Nephron (organoid): ENCODE results near the gene NEDD4L.
A peak's percentile ranks its signal among the peaks of the same experiment; 100 is the strongest.

Experiments
- H3K27ac Mint-ChIP-seq, 3 experiments: 2 replicates each; pipeline ENCODE4 v1.8.0; 2020; ENCODE audit warnings: mixed read lengths in 3 of 3, mild to moderate bottlenecking in 2 of 3, moderate library complexity in 1 of 3
- H3K27me3 Mint-ChIP-seq: 2 replicates; pipeline ENCODE4 v1.8.0; 2021; ENCODE audit warnings: low read depth, mild to moderate bottlenecking, moderate library complexity, mixed read lengths
- H3K36me3 Mint-ChIP-seq: 2 replicates; pipeline ENCODE4 v1.8.0; 2020; ENCODE audit warnings: low read depth, mixed read lengths
- H3K4me1 Mint-ChIP-seq: 2 replicates; pipeline ENCODE4 v1.8.0; 2020; ENCODE audit warnings: mixed read lengths
- H3K4me3 Mint-ChIP-seq, 3 experiments: 2 replicates each; pipeline ENCODE4 v1.8.0; 2020; ENCODE audit warnings: mild to moderate bottlenecking in 3 of 3, mixed read lengths in 3 of 3, moderate library complexity in 2 of 3
- H3K9me3 Mint-ChIP-seq: 2 replicates; pipeline ENCODE4 v1.8.0; 2020; ENCODE audit warnings: mixed read lengths
- TF ChIP-seq, protein P1 (sequence below), 3 experiments: fragments of 200-600 bp; sonication (generic); IDR thresholded peaks; one replicate each; pipeline ENCODE4 v1.5.0; 2021; ENCODE audit warnings: antibody characterized with exemption in 3 of 3; ENCODE audit not compliant: unreplicated experiment in 3 of 3

NEDD4L gene

DNA sequence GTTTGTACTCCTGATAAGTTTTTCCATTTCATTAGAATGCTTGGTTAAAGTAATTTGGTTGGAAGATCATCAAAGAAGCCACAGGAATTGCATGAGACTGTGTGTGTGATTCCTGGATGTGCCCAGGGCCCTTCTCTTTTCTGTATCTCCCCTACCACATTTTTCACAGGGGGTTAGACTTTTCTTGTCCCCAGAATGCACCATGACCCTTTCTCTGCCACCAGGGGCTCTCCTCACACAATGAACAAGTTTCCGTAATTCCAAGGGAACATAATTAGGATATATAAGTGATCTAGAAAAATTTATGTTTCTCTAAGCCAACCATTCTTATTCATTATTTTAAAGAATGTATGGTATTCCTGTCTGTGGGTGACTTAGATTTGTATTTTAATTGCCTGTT is 291.8 kb downstream of the NEDD4L start:
- Mint-ChIP-seq H3K4me3 (no peak overlapping the region), H3K27ac (peak overlapping the region in 2 of 3 experiments; percentile 27 to 61), H3K4me1 (peaks cover 60% of the 10 kb centered on the region), H3K27me3 (no peaks in the 10 kb centered on the region), H3K36me3 (peaks cover 51% of the 10 kb centered on the region), H3K9me3 (no peaks in the 10 kb centered on the region)
- TF ChIP-seq, protein P1, sequence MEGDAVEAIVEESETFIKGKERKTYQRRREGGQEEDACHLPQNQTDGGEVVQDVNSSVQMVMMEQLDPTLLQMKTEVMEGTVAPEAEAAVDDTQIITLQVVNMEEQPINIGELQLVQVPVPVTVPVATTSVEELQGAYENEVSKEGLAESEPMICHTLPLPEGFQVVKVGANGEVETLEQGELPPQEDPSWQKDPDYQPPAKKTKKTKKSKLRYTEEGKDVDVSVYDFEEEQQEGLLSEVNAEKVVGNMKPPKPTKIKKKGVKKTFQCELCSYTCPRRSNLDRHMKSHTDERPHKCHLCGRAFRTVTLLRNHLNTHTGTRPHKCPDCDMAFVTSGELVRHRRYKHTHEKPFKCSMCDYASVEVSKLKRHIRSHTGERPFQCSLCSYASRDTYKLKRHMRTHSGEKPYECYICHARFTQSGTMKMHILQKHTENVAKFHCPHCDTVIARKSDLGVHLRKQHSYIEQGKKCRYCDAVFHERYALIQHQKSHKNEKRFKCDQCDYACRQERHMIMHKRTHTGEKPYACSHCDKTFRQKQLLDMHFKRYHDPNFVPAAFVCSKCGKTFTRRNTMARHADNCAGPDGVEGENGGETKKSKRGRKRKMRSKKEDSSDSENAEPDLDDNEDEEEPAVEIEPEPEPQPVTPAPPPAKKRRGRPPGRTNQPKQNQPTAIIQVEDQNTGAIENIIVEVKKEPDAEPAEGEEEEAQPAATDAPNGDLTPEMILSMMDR (IDR thresholded peaks at IDR 0.05; ENCODE audit: unreplicated experiment in 3 of 3): peak in 2 of 3 experiments; percentile 7 to 11

DNA sequence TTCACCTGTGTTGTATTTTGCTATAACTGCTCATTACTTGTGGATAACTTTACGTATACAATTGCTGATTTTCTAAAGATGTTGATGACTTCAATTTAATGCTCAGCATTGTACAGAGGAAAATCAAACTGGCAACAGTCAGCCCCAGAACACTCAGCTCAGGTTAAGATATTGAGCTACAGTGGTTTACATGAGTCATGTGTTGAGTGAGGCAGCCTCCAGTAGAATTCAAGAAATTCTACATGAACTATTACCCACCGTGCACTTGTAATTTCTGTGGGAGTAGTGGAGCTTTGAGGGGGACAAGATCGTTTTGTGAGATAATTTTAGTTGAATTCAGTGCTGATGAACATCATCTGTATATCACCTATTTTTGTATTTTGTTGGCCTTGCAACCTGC is 292.6 kb downstream of the NEDD4L start:
- peak overlapping the region; percentile 37 to 84 (median 54) for H3K27ac Mint-ChIP-seq
- peaks cover 67% of the 10 kb centered on the region for H3K4me1 Mint-ChIP-seq
- peaks cover 48% of the 10 kb centered on the region for H3K36me3 Mint-ChIP-seq
- no peaks in the 10 kb centered on the region for H3K27me3 Mint-ChIP-seq
- TF ChIP-seq, protein P1 (IDR thresholded peaks at IDR 0.05; ENCODE audit: unreplicated experiment in 3 of 3): no peak
- no peak overlapping the region for H3K4me3 Mint-ChIP-seq
- no peaks in the 10 kb centered on the region for H3K9me3 Mint-ChIP-seq

DNA sequence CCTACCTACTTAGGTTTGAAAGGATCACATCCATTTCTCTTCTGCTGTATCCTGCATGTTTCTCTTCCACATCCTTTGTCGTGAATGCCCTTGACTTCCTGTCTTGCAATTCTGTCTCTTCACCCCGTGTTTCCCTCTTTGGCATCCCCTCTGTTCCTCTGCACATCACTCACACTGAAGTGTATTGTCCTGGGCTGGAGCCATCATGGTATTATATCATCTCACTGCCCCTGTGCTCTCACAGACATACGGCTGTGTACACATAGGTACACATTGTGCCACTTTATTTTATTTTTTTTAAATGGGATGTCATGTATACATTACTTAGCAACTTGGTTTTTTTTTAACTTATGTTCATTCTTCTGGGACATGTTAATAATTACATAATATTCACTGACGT is 293.3 kb downstream of the NEDD4L start:
- TF ChIP-seq, protein P1 (IDR thresholded peaks at IDR 0.05; ENCODE audit: unreplicated experiment in 3 of 3): no peak
- Mint-ChIP-seq H3K4me1 (peaks cover 74% of the 10 kb centered on the region), H3K27me3 (no peaks in the 10 kb centered on the region), H3K27ac (peak overlapping the region; percentile 78 to 84 (median 79)), H3K4me3 (peak overlapping the region in 1 of 3 experiments; percentile 6), H3K36me3 (peaks cover 50% of the 10 kb centered on the region), H3K9me3 (no peaks in the 10 kb centered on the region)

DNA sequence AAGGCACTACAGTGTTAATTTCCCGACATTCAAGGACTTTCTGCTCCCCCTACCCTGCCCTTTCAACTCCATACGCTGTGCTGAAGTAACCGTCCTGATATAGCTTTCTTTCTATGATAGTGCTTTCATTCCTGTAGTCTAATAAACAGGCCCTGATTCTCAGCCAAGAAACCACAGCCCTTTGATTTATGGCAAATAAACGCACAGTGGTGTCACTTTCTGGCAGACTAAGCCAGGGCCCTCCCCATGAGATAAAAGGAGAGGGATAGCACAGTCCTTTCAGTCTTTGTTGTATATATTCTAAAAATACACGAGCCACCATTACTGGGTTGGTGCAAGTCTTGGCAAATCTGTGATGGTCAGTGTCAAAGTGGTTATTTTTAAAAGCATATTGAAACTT is 293.7 kb downstream of the NEDD4L start:
- Mint-ChIP-seq H3K27me3 (no peaks in the 10 kb centered on the region), H3K9me3 (no peaks in the 10 kb centered on the region), H3K4me3 (peak overlapping the region in 1 of 3 experiments; percentile 6), H3K27ac (peak overlapping the region; percentile 78 to 84 (median 79)), H3K4me1 (peaks cover 78% of the 10 kb centered on the region), H3K36me3 (peaks cover 52% of the 10 kb centered on the region)
- TF ChIP-seq, protein P1 (IDR thresholded peaks at IDR 0.05; ENCODE audit: unreplicated experiment in 3 of 3): no peak

DNA sequence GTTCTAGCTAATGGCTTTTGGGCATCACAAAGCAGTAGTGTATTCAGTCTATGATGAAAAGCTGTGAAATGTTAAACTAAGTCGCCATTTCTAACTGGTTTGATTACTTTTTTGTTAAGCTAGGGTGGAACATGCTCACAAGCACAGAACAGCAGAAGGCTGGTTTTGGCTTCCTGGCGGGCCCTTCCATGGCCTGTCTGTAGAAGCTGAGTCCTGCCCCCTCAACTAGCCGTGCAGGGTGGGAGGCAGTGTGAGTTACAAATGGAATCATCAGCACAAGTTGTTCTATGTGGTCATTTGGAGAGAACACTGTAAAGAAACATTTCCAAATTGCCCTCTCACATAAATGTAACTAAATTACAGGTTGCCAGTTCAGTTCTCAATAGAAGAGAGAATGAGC is 294.1 kb downstream of the NEDD4L start:
- H3K9me3 Mint-ChIP-seq: no peaks in the 10 kb centered on the region
- H3K36me3 Mint-ChIP-seq: peaks cover 54% of the 10 kb centered on the region
- TF ChIP-seq, protein P1 (IDR thresholded peaks at IDR 0.05; ENCODE audit: unreplicated experiment in 3 of 3): no peak
- peaks cover 81% of the 10 kb centered on the region for H3K4me1 Mint-ChIP-seq
- no peak overlapping the region for H3K4me3 Mint-ChIP-seq
- H3K27me3 Mint-ChIP-seq: no peaks in the 10 kb centered on the region
- H3K27ac Mint-ChIP-seq: peak overlapping the region; percentile 78 to 84 (median 79)

DNA sequence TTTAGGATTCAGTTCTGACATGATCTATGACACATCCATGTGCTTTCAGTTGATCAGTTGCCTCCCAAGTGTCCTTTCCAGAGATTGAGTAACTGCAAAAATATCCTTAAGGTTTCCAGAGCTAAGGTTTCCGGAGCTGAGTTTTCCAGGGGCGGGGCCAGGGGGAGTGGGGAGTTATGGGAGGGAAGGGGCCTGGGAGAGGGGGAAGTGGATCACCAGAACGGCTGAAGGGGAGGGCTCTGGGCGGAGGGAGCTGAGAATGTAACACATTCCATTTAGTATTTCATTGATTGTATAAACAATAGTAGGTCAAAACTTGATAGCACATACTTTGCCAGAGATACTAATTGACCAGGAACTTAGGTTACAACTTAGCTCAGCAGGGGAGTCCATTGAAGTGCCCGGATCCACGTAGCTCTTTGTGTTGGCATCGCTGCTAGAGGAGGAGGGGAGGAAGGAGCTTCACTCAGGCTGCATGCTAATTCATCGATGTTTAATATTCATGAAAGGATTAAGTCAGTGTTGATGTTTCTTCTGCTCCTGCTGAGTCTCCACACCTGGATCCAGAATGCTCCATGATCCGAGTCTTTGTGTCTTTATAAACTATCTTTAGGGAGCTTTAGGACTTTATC is 295.1 kb downstream of the NEDD4L start:
- peaks cover 88% of the 10 kb centered on the region for H3K4me1 Mint-ChIP-seq
- H3K27me3 Mint-ChIP-seq: no peaks in the 10 kb centered on the region
- H3K9me3 Mint-ChIP-seq: no peaks in the 10 kb centered on the region
- TF ChIP-seq, protein P1 (IDR thresholded peaks at IDR 0.05; ENCODE audit: unreplicated experiment in 3 of 3): no peak
- peak overlapping the region; percentile 78 to 84 (median 79) for H3K27ac Mint-ChIP-seq
- peaks cover 54% of the 10 kb centered on the region for H3K36me3 Mint-ChIP-seq
- peak overlapping the region; percentile 50 to 71 (median 63) for H3K4me3 Mint-ChIP-seq
